Renal cortex interstitium (tissue), 11 donors: ENCODE results near the gene PPP3R1. TPM values are rescaled to one million over a fixed set of nuclear protein-coding genes. Genes with fewer than 3 reads are reported as not detected.

Experiments used
- DNase-seq, 11 donors: peaks; one replicate each; pipeline ENCODE4 v3.0.0-alpha.2; 2013; ENCODE audit warnings: low read depth in 9 of 11, low spot score in 4 of 11; ENCODE audit errors: extremely low read depth in 1 of 11
- polyA plus RNA-seq, 3 donors: library from polyadenylated mRNA; unstranded; fragments of 120-200 nt; gene quantifications; one replicate each; pipeline ENCODE4 v1.2.1, GENCODE V29; 2013; ENCODE audit not compliant: insufficient read length in 3 of 3

Gene PPP3R1
- polyA plus RNA-seq, 3 donors, result 51.8 to 67.6 (median 59.5) TPM

DNA sequence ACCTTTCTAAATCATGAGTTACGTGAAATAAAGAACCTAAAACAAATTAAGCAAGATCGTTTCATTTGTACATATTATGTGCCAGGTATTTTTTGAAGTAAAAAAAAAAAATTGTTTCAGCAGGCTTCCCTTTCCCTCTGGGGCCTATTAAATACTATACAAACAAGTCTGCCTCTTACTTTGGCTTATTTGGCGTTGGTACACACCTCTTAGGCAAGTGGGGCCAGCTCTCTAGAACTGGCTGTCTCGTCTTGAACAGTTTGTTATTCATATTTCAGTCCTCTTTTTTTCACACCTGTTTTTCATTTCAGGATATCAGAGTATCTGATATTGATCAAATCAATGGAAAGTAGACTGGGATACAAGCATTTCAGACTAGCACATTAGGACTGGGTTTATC is 27.4 kb upstream of the PPP3R1 start:
- no peak for DNase-seq

DNA sequence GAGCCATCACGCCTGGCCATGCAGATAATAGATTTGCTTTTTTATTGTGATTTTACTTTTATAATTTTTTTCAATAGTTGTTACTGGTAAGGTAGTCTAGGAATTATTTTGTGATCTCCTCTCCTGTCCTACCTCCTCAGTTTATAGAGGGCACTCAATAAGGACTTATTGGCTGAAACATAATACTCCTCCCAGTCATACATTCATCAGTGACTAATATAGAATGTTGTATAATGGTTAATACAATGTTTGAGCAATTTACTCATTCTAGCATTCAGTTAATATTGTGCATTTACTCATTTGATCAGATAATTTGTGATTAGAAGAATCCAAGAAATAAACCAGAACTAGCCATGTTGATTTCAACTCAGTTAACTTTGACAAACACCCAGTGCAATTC is 25.8 kb upstream of the PPP3R1 start:
- no peak for DNase-seq

DNA sequence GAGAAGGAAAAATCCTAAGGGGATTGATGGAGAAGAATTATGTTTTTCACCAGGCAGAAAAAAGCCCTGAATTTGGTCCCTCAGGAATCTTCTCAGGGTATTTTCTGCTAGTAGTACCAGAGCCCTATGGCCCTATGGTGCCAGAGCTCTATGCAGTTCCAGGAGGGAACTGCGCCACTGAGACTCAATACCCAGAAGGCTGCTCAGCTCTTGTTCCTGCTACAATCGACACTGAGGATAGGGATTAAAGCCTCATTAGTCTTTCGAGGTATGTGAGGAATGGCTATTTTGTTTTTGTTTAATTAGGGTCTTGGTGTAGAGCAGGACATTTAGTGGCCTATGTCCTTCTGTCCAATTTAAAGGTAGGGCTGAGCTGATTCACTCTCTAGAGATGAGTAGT is 21.7 kb upstream of the PPP3R1 start:
- no peak for DNase-seq

DNA sequence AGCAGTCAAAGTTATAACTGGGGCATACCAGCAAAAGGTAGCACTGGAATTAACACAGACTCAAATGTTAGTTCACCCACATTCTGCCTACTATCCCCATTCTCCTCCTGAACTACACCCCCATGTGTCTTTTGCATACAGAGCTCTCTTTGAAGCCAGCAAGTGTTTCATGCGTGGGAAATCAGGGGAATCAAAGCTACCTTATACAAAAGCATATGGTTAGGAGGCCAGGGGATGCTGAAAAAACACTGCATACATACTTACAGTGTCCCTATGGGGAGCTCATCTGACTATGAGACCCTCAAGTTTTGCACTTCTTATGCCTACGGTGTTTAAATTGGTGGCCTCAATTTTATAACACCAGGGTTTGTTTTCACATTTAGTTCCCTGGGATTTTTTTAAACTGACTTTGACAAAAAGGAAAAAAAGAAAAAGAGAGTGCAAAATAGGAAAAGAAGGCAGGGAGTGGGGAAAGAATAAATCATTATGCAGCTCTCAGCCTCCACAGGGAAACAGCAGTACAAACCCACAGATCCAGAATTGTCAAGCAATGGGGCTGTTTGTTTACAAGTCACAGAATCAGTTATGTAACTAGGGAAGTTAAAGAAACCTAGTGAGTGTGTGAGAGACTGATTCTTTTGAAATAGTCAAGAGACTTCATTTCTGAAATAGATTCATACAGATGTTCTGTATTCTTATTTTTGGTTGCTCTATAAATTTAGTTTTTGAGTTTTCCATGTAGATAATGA is 20.1 kb upstream of the PPP3R1 start:
- no peak for DNase-seq

GRCh38 chr2:68266655-68267054 is 14.3 kb upstream of the PPP3R1 start:
- no peak for DNase-seq

GRCh38 chr2:68263632-68264031 is 11.3 kb upstream of the PPP3R1 start:
- no peak for DNase-seq

- no peak for DNase-seq
Observed at GRCh38 chr2:68258851-68259250, 6.5 kb upstream of the PPP3R1 start.

DNA sequence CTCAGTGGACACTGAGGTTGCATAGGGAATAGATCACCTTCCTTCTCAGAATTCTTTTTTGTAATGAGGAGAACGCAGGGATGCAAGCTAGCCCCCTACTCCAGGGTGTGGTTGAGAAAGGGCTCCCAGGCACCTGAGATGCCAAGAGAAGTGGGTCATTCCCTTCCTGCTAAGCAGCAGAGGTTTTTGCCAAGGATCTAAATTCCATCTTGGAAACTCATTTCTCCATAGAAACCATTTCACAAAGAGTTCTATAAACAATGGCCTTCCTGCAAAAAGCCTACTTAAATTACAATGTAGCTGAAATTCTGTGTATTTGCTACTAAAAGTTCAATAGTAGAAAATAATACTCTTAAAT is 3.7 kb upstream of the PPP3R1 start:
- DNase-seq, result no peak

DNA sequence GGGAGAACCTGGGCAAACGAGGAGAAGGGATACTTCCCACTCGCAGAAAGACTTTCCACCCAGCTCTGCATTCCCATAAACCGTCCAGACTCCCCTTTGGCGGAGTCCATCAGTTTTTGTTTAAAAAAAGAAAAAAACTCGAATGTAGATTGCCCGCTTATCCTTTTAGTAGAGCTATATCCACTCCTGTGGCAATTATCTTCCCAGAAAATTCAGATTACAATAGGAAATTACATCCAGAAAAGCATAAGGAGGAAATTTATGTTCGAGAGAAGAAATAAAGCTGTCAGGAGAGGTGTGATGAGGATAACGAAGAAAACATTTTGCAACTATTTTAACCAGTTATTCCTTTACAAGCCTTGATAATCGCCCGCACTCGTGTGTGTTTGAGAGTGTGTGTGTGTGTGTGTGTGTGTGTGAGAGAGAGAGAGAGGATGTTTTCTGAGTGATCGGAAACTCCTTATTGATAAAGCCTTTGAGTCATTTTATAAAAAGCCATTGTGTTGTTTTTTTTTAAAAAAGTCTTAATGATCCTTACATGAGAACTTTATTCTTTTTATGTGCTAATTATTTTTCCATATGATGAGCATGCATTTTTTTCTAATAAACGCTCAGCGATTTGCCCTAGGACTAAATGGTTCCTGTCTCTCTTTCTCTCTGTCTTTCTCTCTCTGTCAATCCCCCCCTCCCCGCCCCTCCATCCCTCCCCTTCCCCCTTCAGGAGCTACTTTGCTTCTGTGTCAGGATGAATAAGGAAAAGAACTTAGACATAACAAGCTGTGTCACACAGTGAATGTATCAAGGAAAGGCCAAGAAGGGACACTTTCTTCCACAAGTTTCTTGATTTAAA is 1.1 kb upstream of the PPP3R1 start:
- DNase-seq, result peak in 2 of 11 donors; percentile 24 to 36

DNA sequence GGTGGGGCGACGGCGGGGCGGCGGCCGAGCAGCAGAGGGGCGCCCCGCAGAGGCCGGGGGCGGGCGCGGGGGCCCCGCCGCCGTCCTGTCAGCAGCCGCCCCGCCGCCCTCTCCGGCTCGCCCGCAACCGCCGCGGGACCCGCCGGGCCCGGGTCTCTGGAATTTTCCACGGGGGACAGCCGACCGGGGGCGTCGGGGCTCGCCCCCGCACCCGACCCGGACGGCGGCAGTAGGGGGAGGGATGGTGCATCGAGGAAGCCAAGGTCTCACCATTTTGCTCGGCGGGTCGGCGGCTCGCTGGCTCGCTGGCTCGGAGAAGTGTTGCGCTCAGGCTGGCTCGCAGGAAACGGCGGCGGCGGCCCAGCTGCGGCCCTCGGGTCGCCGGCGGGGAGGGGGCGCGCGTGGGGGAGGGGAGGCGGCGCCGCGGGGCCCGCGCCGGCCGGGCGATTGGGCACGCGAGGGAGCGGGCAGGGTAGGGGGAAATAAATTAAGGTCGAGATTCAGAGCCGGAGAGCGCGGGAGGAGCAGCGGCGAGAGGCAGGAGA is 405 bp downstream of the PPP3R1 start:
- DNase-seq, result peak in 3 of 11 donors; percentile 12 to 29 (median 13)

DNA sequence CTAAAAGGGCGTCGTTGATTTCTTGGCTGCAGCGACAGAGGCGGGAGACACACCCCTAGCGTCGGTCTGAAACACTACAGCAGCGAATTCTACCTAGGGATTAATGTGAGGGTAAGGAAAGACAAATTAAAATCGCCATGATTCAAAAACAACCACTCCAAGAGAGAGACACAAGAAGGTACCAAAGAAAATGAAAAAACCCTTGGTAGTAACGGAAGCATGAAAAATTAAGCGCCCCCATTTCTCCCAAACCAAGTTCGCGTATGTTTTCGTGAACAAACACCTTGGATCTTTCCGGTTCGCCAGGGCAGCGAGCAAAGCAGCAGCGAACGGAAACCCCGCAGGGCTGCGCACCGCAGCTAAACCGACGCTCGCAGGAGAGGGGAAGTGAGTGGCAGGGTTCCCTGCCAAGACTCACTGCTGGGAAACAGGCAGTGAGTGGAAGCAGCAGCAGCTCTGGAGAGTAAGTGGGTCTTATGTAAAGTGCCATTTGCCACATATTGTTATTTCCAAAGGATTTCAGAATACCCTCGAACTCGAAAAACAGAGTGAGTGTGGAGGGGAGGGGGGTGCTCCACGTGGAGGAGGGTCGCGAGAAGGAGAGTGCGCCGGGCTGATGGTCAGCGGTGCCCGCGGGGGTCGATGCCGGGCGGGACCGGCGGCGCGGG is 1.0 kb downstream of the PPP3R1 start:
- DNase-seq, result peak in 9 of 11 donors; percentile 56 to 81 (median 72)

GRCh38 chr2:68250652-68251186 is 1.6 kb downstream of the PPP3R1 start:
- no peak for DNase-seq

DNA sequence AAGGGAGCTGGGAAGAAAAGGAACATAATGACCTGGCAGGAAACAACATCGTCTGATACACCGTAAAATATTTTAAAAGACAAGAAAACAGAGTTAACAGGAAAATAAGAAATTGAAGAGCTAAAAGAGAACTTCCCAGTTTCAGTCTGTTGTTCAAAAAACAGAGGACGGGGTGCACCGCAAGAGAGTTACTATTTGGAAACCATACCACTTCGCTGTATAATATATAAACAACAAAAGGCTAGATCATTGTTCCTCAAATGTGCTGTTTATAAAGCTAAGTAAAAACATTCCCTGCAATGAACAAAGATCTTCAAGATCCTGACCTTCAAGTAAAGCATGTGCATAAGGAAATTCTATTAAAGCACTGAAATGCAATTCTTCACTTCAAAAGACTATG is 2.1 kb downstream of the PPP3R1 start:
- no peak for DNase-seq

DNA sequence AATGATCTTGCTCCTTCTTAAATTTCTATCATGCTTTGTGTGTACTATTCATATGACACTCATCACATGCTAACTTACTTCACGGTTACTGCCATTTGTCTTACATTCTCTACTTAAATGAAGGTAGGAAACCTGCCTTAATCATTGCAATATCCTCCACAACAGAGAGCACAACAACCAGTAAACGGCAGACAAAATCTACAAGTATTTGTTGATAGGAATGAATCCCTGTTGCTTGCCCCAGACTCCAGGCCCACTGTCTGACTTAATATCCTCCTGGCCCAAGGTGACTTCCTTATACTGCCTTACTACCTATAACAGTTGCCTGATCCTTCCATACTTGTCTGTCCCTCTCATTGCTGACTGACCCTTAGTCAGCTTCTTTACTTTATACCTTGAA is 3.5 kb downstream of the PPP3R1 start:
- DNase-seq, result no peak

GRCh38 chr2:68248361-68248760 is 4.0 kb downstream of the PPP3R1 start:
- no peak for DNase-seq

DNA sequence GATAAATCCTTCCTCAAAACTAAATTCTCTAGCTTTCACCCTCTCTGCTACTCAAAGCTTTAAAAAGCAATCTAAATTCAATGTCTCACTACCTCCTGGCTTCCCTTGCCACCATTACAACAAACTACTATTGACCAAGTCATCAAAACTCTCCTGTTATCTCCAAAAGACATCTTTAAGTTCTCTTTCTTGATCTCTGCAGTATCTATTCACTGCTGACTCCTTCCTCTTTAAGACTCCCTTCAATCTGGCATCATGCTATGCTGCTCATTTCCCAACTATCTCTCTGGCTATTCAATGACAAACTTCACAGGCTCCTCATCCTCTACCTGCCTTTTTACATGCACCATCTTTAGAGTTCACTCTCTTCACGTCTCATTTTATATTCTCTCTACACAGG is 5.9 kb downstream of the PPP3R1 start:
- no peak for DNase-seq

DNA sequence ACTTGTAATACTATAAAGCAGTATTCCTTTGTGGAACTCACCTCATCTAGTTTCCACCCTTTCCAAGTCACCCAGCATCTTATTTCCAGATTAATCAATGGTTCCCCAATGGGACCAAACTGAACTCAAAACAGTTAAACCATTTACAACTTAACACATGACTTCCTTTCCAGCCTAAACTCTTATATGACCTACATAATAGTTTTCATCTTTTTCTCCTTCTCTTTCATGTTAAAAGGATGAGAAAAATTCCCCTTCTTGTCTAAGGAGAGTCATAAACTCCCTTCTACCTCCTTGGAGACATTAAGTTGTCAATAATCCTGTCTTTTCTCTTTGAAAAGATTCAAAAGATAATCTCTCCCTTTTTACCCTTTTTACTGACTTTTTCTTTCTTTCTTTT is 6.7 kb downstream of the PPP3R1 start:
- DNase-seq, result no peak

GRCh38 chr2:68245066-68245465 is 7.3 kb downstream of the PPP3R1 start:
- DNase-seq, result no peak

- no peak for DNase-seq
Observed at GRCh38 chr2:68244456-68244855, 7.9 kb downstream of the PPP3R1 start.

DNA sequence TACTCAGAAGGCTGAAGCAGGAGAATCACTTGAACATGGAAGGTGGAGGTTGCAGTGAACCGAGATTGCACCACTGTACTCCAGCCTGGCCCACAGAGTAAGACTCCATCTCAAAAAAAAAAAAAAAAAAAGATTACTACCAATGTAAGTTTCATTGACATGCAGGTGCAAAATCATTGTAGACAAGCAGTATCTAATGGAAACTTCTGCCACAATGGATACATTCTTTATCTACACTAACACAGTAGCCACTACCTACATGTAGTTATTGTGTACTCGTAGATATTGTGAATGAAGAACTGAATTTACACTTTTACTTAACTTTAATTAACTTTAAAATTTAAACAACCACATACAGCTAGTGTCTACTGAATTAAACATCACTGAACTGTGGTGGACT is 10.6 kb downstream of the PPP3R1 start:
- no peak for DNase-seq
